Upper lobe of left lung (tissue), 6 donors: ENCODE results near the gene SDK2. TPM values are rescaled to one million over a fixed set of nuclear protein-coding genes. Genes with fewer than 3 reads are reported as not detected.

Experiments used
- ATAC-seq, 2 donors: fragments of 200-7000 bp; cut with Tn5 transposase; one replicate each; pipeline ENCODE4 v1.9.1; 2022; ENCODE audit warnings: mild to moderate bottlenecking in 2 of 2, moderate library complexity in 2 of 2; ENCODE audit not compliant: low FRiP score in 2 of 2
- DNase-seq, 2 donors: peaks; one replicate each; pipeline ENCODE4 v3.0.0-alpha.2; 2019 to 2020
- H3K27ac ChIP-seq, 4 donors: fragments of 200-600 bp; sonication (generic); one replicate each; pipeline ENCODE4 v1.5.1; 2016 to 2019
- H3K27me3 ChIP-seq, 4 donors: fragments of 200-600 bp; sonication (generic); one replicate each; pipeline ENCODE4 v1.5.1; 2017 to 2019
- H3K36me3 ChIP-seq, 4 donors: fragments of 200-600 bp; sonication (generic); one replicate each; pipeline ENCODE4 v1.5.1; 2016 to 2019
- H3K4me1 ChIP-seq, 4 donors: fragments of 200-600 bp; sonication (generic); one replicate each; pipeline ENCODE4 v1.5.1; 2018 to 2019
- H3K4me3 ChIP-seq, 4 donors: fragments of 200-600 bp; sonication (generic); one replicate each; pipeline ENCODE4 v1.5.1; 2017 to 2019; ENCODE audit warnings: mild to moderate bottlenecking in 2 of 4, moderate library complexity in 1 of 4
- H3K9me3 ChIP-seq, 4 donors: fragments of 200-600 bp; sonication (generic); one replicate each; pipeline ENCODE4 v1.5.1; 2018 to 2019
- CTCF ChIP-seq, 6 experiments: fragments of 450-650 bp in 4 of 6; fragments of 200-600 bp in 2 of 6; sonication (generic) in 2 of 6; IDR thresholded peaks; one replicate each; pipeline ENCODE4 v1.5.1; 2016 to 2019; ENCODE audit warnings: antibody characterized with exemption in 6 of 6
- EP300 ChIP-seq, 4 donors: sonication (generic); formaldehyde crosslinking; IDR thresholded peaks; one replicate each; pipeline ENCODE4 v1.5.1; 2017; ENCODE audit warnings: antibody characterized with exemption in 4 of 4, control low read depth in 2 of 4
- POLR2A ChIP-seq, 4 donors: fragments of 450-650 bp; IDR thresholded peaks; one replicate each; pipeline ENCODE4 v1.5.1; 2016 to 2017; ENCODE audit warnings: antibody characterized with exemption in 4 of 4, mild to moderate bottlenecking in 2 of 4
- POLR2AphosphoS5 ChIP-seq, 2 donors: sonication (generic); formaldehyde crosslinking; IDR thresholded peaks; one replicate each; pipeline ENCODE4 v1.5.1; 2017; ENCODE audit warnings: antibody characterized with exemption in 2 of 2
- WGBS, 2 donors: methylation state at CpG; one replicate each; pipeline ENCODE4 v1.1.5; 2017 to 2018; 5-methylcytosine and 5-hydroxymethylcytosine counted together
- total RNA-seq, 6 donors: library from RNA; depleted of rRNA in 4 of 6; stranded (reverse); fragments of >200 nt in 4 of 6; gene quantifications; one replicate each; pipeline versions ENCODE4 v1.1.0 to v1.2.1, GENCODE V29; 2016 to 2021
- donor health status: DM: no; HTN: no; CAD: no; lungs with moderate emphysema.
- donor health status: DM: no; HTN: yes; CAD: no; lungs with severe emphysema.

Gene SDK2
- total RNA-seq, 6 donors from 2014 or later = 1.2 to 7.3 (median 2.9) TPM

DNA sequence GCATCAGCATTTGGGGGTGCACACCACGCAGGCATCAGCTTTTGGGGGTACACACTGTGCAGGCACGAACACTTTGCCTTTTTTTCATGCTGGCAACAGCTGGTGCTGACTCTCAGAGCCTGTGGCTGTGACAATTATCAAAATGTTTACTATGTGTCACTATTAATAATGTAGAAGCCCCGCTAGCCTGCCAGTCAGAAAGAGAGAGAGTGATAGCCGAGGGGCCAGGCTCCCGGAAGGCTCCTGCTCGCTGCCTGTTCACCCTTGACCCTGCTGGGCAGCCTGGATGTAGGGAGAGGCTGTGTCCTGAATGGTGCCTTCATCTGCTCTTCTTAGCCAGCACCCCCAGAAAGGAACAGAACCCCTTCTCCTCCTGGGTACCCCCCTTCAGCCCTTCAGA lies 61.9 kb downstream of the SDK2 start:
- H3K27me3 ChIP-seq = no peaks in the 10 kb centered on the region
- H3K9me3 ChIP-seq = no peaks in the 10 kb centered on the region
- H3K36me3 ChIP-seq = no peaks in the 10 kb centered on the region
- H3K4me3 ChIP-seq = no peak overlapping the region
- H3K4me1 ChIP-seq = peaks cover 0 to 5% (median 0%) of the 10 kb centered on the region in 4 donors
- TF ChIP-seq EP300 (IDR thresholded peaks at IDR 0.05) = no peak
- no peak for TF ChIP-seq POLR2AphosphoS5 (IDR thresholded peaks at IDR 0.05)
- no peak for TF ChIP-seq POLR2A (IDR thresholded peaks at IDR 0.05)
- no peak for TF ChIP-seq CTCF (IDR thresholded peaks at IDR 0.05)
- no peak for ATAC-seq
- no peak overlapping the region for H3K27ac ChIP-seq
- no peak for DNase-seq
- WGBS, 2 donors = 52 to 77% methylated on average over 6 of the region's 6 CpGs

DNA sequence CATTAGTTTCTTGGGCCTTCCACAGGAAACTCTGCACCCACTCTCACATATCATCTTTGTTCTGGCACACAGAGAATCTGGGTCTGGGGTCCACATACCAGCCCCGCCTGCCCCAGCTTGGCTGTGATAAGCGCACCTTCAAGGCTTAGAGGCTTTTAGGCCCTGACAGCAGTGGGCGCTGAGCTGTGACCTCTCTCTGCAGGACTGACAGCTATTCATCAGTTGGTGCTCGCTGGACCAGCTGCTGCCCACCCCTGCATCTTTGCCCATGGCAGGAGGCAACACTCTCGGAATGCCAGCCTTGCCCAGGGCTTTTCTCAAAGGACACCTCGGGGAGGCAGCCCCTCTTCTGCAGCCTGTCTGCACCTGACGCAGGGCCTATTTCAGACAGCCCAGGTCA lies 62.9 kb downstream of the SDK2 start:
- no peak for ATAC-seq
- Histone ChIP-seq H3K4me1 (peaks cover 0 to 4% (median 0%) of the 10 kb centered on the region in 4 donors), H3K9me3 (no peaks in the 10 kb centered on the region), H3K27me3 (no peaks in the 10 kb centered on the region), H3K4me3 (no peak overlapping the region), H3K36me3 (no peaks in the 10 kb centered on the region), H3K27ac (no peak overlapping the region)
- no peak for DNase-seq
- 91 to 98% methylated on average over 3 to 6 of the region's 7 CpGs for WGBS, 2 donors
- TF ChIP-seq EP300 (IDR thresholded peaks at IDR 0.05) (no peak), CTCF (IDR thresholded peaks at IDR 0.05) (no peak), POLR2A (IDR thresholded peaks at IDR 0.05) (no peak), POLR2AphosphoS5 (IDR thresholded peaks at IDR 0.05) (no peak)

DNA sequence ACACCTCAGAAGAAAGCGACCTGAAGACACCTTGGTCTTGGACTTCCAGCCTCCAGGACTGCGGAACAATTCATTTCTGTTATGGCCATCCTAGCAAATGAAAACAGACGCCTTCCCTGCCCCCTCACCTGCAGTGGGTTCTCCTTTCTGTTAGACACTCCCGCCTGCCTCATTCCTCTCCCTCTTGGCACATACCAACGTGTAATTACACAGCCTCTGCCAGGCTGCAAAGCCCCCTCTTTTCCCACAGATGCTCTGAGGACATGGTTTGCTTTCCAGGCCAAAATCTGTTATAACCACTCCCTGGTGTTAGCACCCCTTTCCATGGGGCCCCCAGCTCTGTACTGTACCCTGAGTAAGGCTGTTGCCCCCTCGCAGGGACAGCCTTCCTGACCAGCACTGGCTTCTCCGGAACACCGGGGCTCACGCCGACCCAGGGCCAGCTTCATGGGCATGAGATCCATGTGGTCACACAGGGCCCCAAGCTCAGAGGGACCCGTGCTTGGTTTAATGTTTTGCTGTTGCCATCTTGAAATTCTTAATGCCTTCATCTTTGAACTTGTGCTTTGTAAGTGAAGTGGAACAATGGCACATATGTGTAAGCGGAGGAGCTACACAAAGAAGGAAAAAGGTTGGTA lies 64.1 kb downstream of the SDK2 start:
- ATAC-seq = no peak
- Histone ChIP-seq H3K36me3 (no peaks in the 10 kb centered on the region), H3K4me3 (no peak overlapping the region), H3K4me1 (no peaks in the 10 kb centered on the region), H3K27me3 (no peaks in the 10 kb centered on the region), H3K9me3 (no peaks in the 10 kb centered on the region), H3K27ac (no peak overlapping the region)
- WGBS, 2 donors = 87 to 91% methylated on average over 10 to 12 of the region's 12 CpGs
- DNase-seq = no peak
- no peak for TF ChIP-seq EP300 (IDR thresholded peaks at IDR 0.05)
- no peak for TF ChIP-seq CTCF (IDR thresholded peaks at IDR 0.05)
- no peak for TF ChIP-seq POLR2A (IDR thresholded peaks at IDR 0.05)
- no peak for TF ChIP-seq POLR2AphosphoS5 (IDR thresholded peaks at IDR 0.05)

DNA sequence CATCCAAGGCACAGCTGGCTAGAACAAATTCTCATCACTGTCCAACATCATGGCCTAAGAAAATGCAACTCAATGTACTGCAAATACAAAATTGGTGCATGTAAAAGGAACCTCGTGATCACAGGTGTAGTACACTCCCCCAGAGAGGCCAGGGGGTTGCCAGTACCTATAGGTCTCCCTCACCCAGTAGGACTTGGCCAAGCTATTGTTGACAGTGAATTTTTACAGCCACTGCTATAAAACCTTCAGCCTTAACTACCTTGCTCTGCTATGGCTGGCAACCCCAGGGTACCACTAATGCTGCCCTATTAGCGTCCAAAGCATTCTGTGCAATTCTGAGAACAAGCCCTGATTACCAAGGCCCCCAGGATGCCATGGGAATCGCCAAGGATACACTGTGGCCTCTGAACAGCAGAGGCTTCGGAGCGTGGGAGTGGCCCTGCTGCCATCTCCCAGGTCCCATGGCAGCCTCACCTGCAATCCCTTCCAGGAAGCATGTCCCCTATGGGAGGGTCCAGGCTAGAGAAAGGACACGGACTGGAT lies 67.6 kb downstream of the SDK2 start:
- no peak for TF ChIP-seq POLR2AphosphoS5 (IDR thresholded peaks at IDR 0.05)
- no peak for TF ChIP-seq CTCF (IDR thresholded peaks at IDR 0.05)
- TF ChIP-seq EP300 (IDR thresholded peaks at IDR 0.05) = no peak
- TF ChIP-seq POLR2A (IDR thresholded peaks at IDR 0.05) = no peak
- 86 to 92% methylated on average over 2 to 6 of the region's 6 CpGs for WGBS, 2 donors
- no peak for ATAC-seq
- H3K4me3 ChIP-seq = no peak overlapping the region
- no peaks in the 10 kb centered on the region for H3K36me3 ChIP-seq
- no peak for DNase-seq
- no peak overlapping the region for H3K27ac ChIP-seq
- peaks cover 0 to 6% (median 0%) of the 10 kb centered on the region in 4 donors for H3K4me1 ChIP-seq
- H3K9me3 ChIP-seq = no peaks in the 10 kb centered on the region
- no peaks in the 10 kb centered on the region for H3K27me3 ChIP-seq
